ENCODE measurements around the gene STARD8.

Gene STARD8

GRCh38 chrX:68718443-68718820 lies 71.0 kb downstream of the STARD8 start:
- DNase-seq (ENCODE audit: low read depth): no peak
- TF ChIP-seq CTCF (IDR thresholded peaks at IDR 0.05; ENCODE audit: low read depth, low read length, missing control alignments): no peak
- H3K4me3 ChIP-seq (ENCODE audit: low read depth, low read length): no peak overlapping the region

GRCh38 chrX:68719181-68719903 lies 71.9 kb downstream of the STARD8 start:
- no peak overlapping the region for H3K4me3 ChIP-seq (ENCODE audit: low read depth, low read length)
- no peak for TF ChIP-seq CTCF (IDR thresholded peaks at IDR 0.05; ENCODE audit: low read depth, low read length, missing control alignments)
- DNase-seq (ENCODE audit: low read depth): no peak

- peak; percentile 27 for TF ChIP-seq CTCF (IDR thresholded peaks at IDR 0.05; ENCODE audit: low read depth, low read length, missing control alignments)
- H3K4me3 ChIP-seq (ENCODE audit: low read depth, low read length): no peak overlapping the region
- no peak for DNase-seq (ENCODE audit: low read depth)
Observed at GRCh38 chrX:68719904-68720614, 72.6 kb downstream of the STARD8 start.

DNA sequence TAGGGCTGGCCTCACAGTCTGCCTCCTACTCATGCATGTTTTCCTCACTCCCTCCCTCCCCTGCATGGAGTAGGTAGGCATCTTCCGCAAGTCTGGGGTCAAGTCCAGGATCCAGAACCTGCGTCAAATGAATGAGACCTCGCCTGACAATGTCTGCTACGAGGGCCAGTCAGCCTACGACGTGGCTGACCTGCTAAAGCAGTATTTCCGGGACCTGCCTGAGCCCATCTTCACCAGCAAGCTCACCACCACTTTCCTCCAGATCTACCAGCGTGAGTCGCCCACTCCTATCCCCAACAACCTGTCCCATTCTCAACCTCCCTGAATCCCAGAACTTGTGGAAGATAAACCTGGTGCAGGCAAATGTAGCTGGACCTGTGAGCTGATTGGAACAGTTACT lies 73.4 kb downstream of the STARD8 start:
- no peak for TF ChIP-seq CTCF (IDR thresholded peaks at IDR 0.05; ENCODE audit: low read depth, low read length, missing control alignments)
- no peak for DNase-seq (ENCODE audit: low read depth)

DNA sequence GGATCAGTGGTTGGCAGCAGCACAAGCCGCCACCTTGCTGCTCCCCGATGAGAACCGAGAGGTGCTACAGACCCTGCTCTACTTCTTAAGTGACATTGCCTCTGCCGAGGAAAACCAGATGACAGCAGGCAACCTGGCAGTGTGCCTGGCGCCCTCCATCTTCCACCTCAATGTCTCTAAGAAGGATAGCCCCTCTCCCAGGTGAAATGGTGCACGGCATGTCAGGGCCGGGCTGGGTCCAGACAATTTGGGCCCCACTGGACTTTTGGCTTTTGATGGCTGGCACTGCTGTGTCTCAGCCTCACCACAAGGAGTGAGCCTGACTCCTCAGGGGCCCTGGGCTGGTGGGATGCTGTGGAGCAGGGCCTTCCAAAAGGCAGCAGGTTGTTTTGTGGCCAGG lies 74.1 kb downstream of the STARD8 start:
- no peak overlapping the region for H3K4me3 ChIP-seq (ENCODE audit: low read depth, low read length)
- TF ChIP-seq CTCF (IDR thresholded peaks at IDR 0.05; ENCODE audit: low read depth, low read length, missing control alignments): no peak
- DNase-seq (ENCODE audit: low read depth): no peak

More for the DNA sequence above, 73.4 kb downstream of the STARD8 start:
- H3K4me3 ChIP-seq (ENCODE audit: low read depth, low read length): no peak overlapping the region

DNA sequence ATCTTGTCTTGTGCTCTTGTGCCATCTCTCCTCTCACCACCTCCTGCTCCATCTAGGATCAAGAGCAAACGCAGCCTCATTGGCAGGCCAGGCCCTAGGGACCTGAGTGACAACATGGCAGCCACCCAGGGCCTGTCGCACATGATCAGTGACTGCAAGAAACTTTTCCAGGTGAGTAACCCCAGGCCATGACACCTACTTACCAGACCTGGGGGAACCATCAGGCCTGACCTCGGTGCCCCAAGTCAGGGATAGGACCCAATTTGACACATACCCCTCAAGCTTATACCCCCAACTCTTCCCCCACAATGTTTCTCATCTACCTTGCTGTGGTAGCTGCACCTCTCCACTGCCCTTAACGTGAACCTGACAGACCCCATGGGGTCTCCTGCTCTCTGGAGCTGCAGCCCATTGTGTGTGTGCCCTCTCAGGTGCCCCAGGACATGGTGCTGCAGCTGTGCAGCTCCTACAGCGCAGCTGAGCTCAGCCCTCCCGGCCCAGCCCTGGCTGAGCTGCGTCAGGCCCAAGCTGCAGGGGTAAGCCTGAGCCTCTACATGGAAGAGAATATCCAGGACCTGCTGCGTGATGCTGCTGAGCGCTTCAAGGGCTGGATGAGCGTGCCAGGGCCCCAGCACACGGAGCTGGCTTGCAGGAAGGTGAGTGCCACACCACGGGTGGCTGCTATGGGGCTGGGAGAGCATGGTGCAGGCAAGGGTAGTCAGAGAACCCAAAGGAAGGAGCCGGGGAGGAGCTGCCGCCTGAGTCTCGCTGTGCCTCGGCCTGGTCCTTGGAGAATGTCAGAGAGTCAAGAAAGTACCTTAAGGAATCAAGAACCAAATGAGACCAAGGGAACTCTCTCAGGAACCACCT lies 74.8 kb downstream of the STARD8 start:
- no peak for DNase-seq (ENCODE audit: low read depth)
- TF ChIP-seq CTCF (IDR thresholded peaks at IDR 0.05; ENCODE audit: low read depth, low read length, missing control alignments): no peak
- no peak overlapping the region for H3K4me3 ChIP-seq (ENCODE audit: low read depth, low read length)

Measured in GM12864 (cell line).